T-helper 2 cell (primary cell): Measurements from ENCODE around the gene NDUFAF2.
"Not testable (repeated sequence)": the region's sequence is repeated elsewhere in the genome, so short reads cannot be mapped to it uniquely, and the experiment has no call there.

Experiments
- DNase-seq, 5 experiments: peaks; one replicate each; pipeline versions ENCODE4 v3.0.0 to v3.0.0-alpha.2; 2012 to 2022

Gene NDUFAF2

GRCh38 chr5:61180886-61181285, 235.9 kb downstream of the NDUFAF2 start:
- DNase-seq = no peak

GRCh38 chr5:61182449-61182848, 237.4 kb downstream of the NDUFAF2 start:
- DNase-seq = peak in 1 of 5 experiments; percentile 21

- DNase-seq = no peak
Observed at GRCh38 chr5:61183538-61183937, 238.5 kb downstream of the NDUFAF2 start.

- DNase-seq = no peak
Observed at GRCh38 chr5:61184708-61185107, 239.7 kb downstream of the NDUFAF2 start.

- no peak for DNase-seq
Observed at GRCh38 chr5:61186634-61187033, 241.6 kb downstream of the NDUFAF2 start.

GRCh38 chr5:61187352-61187751, 242.3 kb downstream of the NDUFAF2 start:
- not testable (repeated sequence) for DNase-seq

GRCh38 chr5:61187826-61188225, 242.8 kb downstream of the NDUFAF2 start:
- DNase-seq = not testable (repeated sequence)

GRCh38 chr5:61198606-61199005, 253.6 kb downstream of the NDUFAF2 start:
- DNase-seq = no peak

GRCh38 chr5:61200582-61201155, 255.7 kb downstream of the NDUFAF2 start:
- DNase-seq = no peak

- DNase-seq = peak in 1 of 5 experiments; percentile 60
Observed at GRCh38 chr5:61202213-61202612, 257.2 kb downstream of the NDUFAF2 start.
